ENCODE results near the gene IL21.
A peak's percentile ranks its signal among the peaks of the same experiment; 100 is the strongest.
"Not testable (repeated sequence)": the region's sequence is repeated elsewhere in the genome, so short reads cannot be mapped to it uniquely, and the experiment has no call there.

Gene IL21

GRCh38 chr4:122621016-122621507, at the start of gene IL21:
Gene IL21 (minus strand): TSS chr4:122621066. CDS start chr4:122621011, 55 bp downstream.
- DNase-seq (ENCODE audit: low read depth in 2 of 2), result no peak

DNA sequence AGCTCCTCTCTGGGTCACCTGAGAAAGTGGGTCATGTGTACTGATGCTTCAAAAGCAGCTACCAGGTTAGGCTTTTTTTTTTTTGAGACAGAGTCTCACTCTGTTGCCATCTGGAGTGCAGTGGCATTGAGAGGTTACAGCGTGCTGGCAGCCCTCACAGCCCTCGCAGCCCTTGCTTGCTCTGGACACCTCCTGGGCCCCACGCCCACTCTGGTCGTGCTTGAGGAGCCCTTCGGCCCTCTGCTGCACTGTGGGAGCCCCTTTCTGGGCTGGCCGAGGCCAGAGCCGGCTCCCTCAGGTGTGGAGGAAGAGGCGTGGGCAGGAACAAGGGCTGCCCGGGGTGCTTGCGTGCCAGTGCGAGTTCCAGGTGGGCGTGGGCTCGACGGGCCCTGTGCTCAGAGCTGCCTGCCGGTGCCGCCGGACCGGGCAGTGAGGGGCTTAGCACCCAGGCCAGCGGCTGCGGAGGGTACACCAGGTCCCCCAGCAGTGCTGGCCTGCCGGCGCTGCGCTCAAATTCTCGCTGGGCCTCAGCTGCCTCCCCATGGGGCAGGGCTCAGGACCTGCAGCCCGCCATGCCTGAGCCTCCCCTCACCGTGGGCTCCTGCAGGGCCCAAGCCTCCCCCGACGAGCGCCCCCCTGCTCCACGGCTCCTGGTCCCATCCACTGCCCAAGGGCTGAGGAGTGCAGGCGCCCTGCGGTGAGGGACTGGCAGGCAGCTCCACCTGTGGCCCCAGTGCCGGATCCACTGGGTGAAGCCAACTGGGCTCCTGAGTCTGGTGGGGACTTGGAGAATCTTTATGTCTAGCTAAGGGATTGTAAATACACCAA, 49.3 kb upstream of the IL21 start:
- DNase-seq (ENCODE audit: low read depth in 2 of 2), result no peak

DNA sequence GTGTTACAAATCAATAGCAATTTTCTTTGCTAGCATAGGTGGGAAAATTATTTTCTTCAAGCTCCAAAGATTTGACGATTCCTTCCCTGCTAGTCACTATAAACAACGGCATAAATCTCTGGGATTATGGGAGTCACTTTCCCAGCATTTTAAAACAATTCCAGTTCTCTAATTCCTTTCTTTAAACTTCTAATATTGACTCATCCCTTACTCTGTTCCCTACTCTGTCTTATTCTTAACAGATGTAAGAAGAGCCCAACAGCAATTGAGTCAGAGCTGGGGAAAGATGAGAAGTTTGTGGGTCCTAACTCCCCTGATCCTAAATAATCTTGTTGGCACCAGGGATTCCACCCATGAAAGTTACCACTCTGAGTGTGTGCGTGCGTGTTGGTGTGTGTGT, 47.4 kb upstream of the IL21 start:
- no peak for DNase-seq (ENCODE audit: low read depth in 2 of 2)

GRCh38 chr4:122666527-122667245, 45.8 kb upstream of the IL21 start:
- DNase-seq (ENCODE audit: low read depth in 2 of 2), result no peak

- DNase-seq (ENCODE audit: low read depth in 2 of 2), result no peak
Observed at GRCh38 chr4:122665161-122665929, 44.5 kb upstream of the IL21 start.

DNA sequence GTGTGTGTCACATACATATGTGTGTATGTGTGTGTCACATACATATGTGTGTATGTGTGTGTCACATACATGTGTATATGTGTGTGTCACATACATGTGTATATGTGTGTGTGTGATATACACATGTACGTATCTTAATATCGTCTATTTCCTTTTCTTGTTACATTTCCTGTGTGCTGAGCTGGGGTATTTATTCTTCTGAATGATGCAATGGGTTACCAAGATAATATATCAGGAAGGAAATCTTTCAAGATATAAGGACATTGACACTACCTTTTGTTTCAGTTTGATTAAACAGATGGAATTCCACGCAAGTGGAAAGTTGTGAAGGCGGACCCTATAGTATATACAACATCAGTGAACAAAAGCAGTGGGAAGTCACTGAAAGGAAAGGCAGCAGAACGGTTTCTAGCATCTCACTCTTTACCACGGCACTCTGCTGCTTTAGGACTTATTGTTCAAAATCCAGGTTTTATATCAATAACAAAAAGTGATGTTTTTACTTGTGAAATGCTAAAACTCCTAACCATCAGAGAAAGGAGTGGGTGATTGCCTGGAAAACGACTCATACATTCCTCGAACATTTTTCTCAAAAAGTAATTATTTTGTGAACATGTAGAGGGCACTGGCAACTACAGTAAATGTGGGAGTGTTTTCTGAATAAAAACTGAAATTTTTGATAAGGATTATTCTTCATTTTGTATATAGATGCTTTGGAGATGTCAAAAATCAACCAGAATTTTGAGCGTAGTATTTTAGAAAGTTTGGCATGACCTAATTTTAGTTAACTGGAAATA, 43.1 kb upstream of the IL21 start:
- no peak for DNase-seq (ENCODE audit: low read depth in 2 of 2)

DNA sequence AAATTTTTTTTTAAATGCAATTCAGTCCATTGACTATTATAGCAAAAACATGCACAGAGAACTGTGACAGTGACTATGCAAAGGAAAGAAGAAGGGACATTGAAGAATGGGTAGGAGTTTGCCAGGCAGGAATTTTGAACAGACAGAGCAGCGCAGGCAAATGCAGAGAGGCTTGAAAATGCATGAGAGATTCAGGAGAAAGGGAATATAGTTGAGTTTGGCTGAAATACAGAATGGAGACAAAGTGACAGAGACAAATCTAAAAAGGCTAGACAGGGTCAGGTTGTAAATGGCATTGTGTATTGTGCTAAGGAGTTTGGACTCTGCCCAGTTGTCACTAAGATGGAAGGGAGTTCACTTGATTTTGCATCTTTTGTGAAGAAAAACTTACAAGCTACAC, 42.4 kb upstream of the IL21 start:
- DNase-seq (ENCODE audit: low read depth in 2 of 2), result no peak

GRCh38 chr4:122662701-122663100, 41.8 kb upstream of the IL21 start:
- no peak for DNase-seq (ENCODE audit: low read depth in 2 of 2)

- DNase-seq (ENCODE audit: low read depth in 2 of 2), result no peak
Observed at GRCh38 chr4:122661176-122662160, 40.6 kb upstream of the IL21 start.

GRCh38 chr4:122658818-122659295, 38.0 kb upstream of the IL21 start:
- no peak for DNase-seq (ENCODE audit: low read depth in 2 of 2)

- DNase-seq (ENCODE audit: low read depth in 2 of 2), result no peak
Observed at GRCh38 chr4:122658377-122658776, 37.5 kb upstream of the IL21 start.

- DNase-seq (ENCODE audit: low read depth in 2 of 2), result no peak
Observed at GRCh38 chr4:122657553-122657952, 36.7 kb upstream of the IL21 start.

DNA sequence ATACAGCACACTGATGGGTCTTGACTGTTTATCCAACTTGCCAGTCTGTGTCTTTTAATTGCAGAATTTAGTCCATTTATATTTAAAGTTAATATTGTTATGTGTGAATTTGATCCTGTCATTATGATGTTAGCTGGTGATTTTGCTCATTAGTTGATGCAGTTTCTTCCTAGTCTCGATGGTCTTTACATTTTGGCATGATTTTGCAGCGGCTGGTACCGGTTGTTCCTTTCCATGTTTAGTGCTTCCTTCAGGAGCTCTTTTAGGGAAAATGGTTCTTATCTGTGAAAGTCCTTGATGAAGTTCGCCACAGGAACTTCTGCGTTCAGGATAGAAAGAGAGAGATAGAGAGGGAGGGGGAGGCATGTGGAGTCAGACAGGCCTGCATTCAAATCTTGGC, 35.7 kb upstream of the IL21 start:
- DNase-seq (ENCODE audit: low read depth in 2 of 2), result not testable (repeated sequence)

DNA sequence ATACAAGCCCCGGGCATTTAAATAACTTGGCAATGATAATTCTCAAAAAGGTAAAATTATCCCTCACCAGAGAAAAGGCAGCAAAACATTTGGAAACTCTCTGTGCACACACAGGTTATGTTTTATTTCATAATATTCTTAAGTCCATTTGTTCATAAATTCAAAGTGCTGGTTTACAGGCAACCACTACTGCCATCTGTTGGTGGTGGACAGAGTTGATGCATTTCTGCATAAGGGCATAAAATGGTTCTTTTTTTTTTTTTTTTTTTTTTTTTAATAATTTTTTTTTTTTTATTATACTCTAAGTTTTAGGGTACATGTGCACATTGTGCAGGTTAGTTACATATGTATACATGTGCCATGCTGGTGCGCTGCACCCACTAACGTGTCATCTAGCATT, 31.5 kb upstream of the IL21 start:
- peak in 1 of 2 donors; percentile 34 for DNase-seq (ENCODE audit: low read depth in 2 of 2)

DNA sequence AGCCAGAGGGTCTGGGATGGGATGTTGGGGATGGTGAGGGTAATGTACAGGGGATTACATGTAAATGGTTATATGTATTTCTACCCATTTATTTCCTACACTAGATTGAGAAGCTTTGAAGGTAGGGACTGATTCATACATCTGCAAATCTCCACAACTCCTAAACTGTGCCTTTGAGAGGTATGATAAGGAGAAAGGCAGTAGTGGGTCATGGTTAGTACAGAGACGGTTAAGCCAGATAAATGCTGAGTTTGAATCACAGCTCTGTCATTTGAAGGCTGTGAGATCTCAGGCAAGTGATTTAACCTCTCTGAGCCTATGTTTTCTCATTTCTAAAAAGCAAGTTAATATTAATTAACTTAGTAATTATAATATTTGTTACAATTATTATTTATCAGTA, 29.3 kb upstream of the IL21 start:
- DNase-seq (ENCODE audit: low read depth in 2 of 2), result no peak

- no peak for DNase-seq (ENCODE audit: low read depth in 2 of 2)
Observed at GRCh38 chr4:122647656-122648055, 26.8 kb upstream of the IL21 start.

GRCh38 chr4:122643257-122643656, 22.4 kb upstream of the IL21 start:
- no peak for DNase-seq (ENCODE audit: low read depth in 2 of 2)

- DNase-seq (ENCODE audit: low read depth in 2 of 2), result no peak
Observed at GRCh38 chr4:122639181-122639580, 18.3 kb upstream of the IL21 start.

GRCh38 chr4:122636697-122637096, 15.8 kb upstream of the IL21 start:
- DNase-seq (ENCODE audit: low read depth in 2 of 2), result no peak

DNA sequence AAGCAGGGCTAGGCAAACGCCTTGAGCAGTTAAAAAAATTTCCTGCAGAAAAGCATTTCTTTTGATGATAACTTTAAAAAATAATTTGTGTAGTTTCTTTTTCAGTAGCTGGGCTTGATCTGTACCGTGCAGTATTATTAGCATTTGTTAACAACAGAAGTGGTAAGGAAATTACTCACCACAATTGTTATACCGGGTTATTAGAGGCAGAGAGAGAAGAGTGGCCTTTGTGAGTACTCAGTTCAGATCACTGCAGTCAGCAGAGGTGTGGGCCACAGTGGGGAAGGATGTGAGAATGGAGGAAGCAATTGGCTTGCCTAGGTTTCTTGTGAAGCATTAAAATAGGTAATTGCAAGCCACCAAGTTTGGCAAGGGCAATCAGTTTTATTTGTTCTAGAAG, 14.3 kb upstream of the IL21 start:
- DNase-seq (ENCODE audit: low read depth in 2 of 2), result no peak
